Esophagus muscularis mucosa (tissue), 4 donors: ENCODE measurements around the gene GPR37L1. TPM values are rescaled to one million over a fixed set of nuclear protein-coding genes. Genes with fewer than 3 reads are reported as not detected.
A peak's percentile ranks its signal among the peaks of the same experiment; 100 is the strongest.

Experiments used
- DNase-seq: peaks from one replicate; pipeline ENCODE4 v3.0.0-alpha.2; 2017; ENCODE audit errors: extremely low spot score
- H3K27ac ChIP-seq, 4 donors: fragments of 200-600 bp; sonication (generic); replicated peaks in 1 of 4; 1 replicate in 3 of 4; 2 replicates in 1 of 4; pipeline ENCODE4 v1.5.1; 2016 to 2019; ENCODE audit warnings: mild to moderate bottlenecking in 1 of 4
- H3K27me3 ChIP-seq, 4 donors: fragments of 200-600 bp; sonication (generic); one replicate each; pipeline versions ENCODE4 v1.5.1 to v1.6.0; 2016 to 2019
- H3K36me3 ChIP-seq, 4 donors: fragments of 200-600 bp; sonication (generic); one replicate each; pipeline ENCODE4 v1.5.1; 2016 to 2019
- H3K4me1 ChIP-seq, 4 donors: fragments of 200-600 bp; sonication (generic); one replicate each; pipeline ENCODE4 v1.5.1; 2016 to 2019
- H3K4me3 ChIP-seq, 4 donors: fragments of 200-600 bp; sonication (generic); 1 replicate in 2 of 4; 2 replicates in 2 of 4; pipeline ENCODE4 v1.5.1; 2016 to 2019; ENCODE audit warnings: mild to moderate bottlenecking in 4 of 4, moderate library complexity in 1 of 4
- H3K9me3 ChIP-seq, 4 donors: fragments of 200-600 bp; sonication (generic); 1 replicate in 3 of 4; 2 replicates in 1 of 4; pipeline ENCODE4 v1.5.1; 2016 to 2019
- EP300 ChIP-seq: sonication (generic); formaldehyde crosslinking; IDR thresholded peaks from one replicate; pipeline ENCODE4 v1.6.1; 2017; ENCODE audit warnings: antibody characterized with exemption
- POLR2A ChIP-seq: fragments of 450-650 bp; IDR thresholded peaks from one replicate; pipeline ENCODE4 v1.6.1; 2017; ENCODE audit warnings: antibody characterized with exemption, moderate library complexity, mild to moderate bottlenecking, low read depth
- POLR2AphosphoS5 ChIP-seq, 2 donors: sonication (generic); formaldehyde crosslinking; IDR thresholded peaks; one replicate each; pipeline ENCODE4 v1.6.1; 2017; ENCODE audit warnings: antibody characterized with exemption in 2 of 2
- WGBS: methylation state at CpG from one replicate; pipeline ENCODE4 v1.1.5; 2018; 5-methylcytosine and 5-hydroxymethylcytosine counted together
- intact Hi-C: fragments of 100-400 bp; cut with DNase I; formaldehyde crosslinking; loops from one replicate; pipeline ENCODE4 v1.15.1; 2023
- total RNA-seq, 4 donors: library from RNA; depleted of rRNA; stranded (reverse); fragments of >200 nt; gene quantifications; one replicate each; pipeline versions ENCODE4 v1.1.0 to v1.2.1, GENCODE V29; 2016
- TF ChIP-seq, protein P1 (sequence below), 3 experiments: fragments of 200-600 bp in 2 of 3; fragments of 450-650 bp in 1 of 3; sonication (generic) in 2 of 3; IDR thresholded peaks; one replicate each; pipeline ENCODE4 v1.5.1; 2017 to 2019; ENCODE audit warnings: antibody characterized with exemption in 3 of 3, mild to moderate bottlenecking in 2 of 3, moderate library complexity in 1 of 3

The GPR37L1 gene, protein sequence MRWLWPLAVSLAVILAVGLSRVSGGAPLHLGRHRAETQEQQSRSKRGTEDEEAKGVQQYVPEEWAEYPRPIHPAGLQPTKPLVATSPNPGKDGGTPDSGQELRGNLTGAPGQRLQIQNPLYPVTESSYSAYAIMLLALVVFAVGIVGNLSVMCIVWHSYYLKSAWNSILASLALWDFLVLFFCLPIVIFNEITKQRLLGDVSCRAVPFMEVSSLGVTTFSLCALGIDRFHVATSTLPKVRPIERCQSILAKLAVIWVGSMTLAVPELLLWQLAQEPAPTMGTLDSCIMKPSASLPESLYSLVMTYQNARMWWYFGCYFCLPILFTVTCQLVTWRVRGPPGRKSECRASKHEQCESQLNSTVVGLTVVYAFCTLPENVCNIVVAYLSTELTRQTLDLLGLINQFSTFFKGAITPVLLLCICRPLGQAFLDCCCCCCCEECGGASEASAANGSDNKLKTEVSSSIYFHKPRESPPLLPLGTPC
- under 1 TPM in 3 of 4 donors, not detected in 1; 0.17 to 0.69 (median 0.58) TPM for total RNA-seq

GRCh38 chr1:202122639-202123335, at the start of gene GPR37L1:
TSS of gene GPR37L1 (plus strand) at chr1:202122917. CDS start at chr1:202122964, 47 bp downstream.
- intact Hi-C loops: no loop called here
- Histone ChIP-seq H3K4me1 (peaks cover 5 to 13% (median 11%) of the 10 kb centered on the region in 4 donors), H3K27me3 (no peaks in the 10 kb centered on the region), H3K27ac (peak within 1 kb of the TSS in 1 of 4 donors; percentile 10), H3K4me3 (peak within 1 kb of the TSS in 1 of 4 donors; percentile 14), H3K36me3 (no peaks in the 10 kb centered on the region), H3K9me3 (no peaks in the 10 kb centered on the region)
- WGBS: 10% methylated on average over 8 of the region's 19 CpGs
- no peak for DNase-seq
- TF ChIP-seq EP300 (no peak), POLR2AphosphoS5 (IDR thresholded peaks at IDR 0.05) (peak in 1 of 2 donors; percentile 12)
- TF ChIP-seq, protein P1, sequence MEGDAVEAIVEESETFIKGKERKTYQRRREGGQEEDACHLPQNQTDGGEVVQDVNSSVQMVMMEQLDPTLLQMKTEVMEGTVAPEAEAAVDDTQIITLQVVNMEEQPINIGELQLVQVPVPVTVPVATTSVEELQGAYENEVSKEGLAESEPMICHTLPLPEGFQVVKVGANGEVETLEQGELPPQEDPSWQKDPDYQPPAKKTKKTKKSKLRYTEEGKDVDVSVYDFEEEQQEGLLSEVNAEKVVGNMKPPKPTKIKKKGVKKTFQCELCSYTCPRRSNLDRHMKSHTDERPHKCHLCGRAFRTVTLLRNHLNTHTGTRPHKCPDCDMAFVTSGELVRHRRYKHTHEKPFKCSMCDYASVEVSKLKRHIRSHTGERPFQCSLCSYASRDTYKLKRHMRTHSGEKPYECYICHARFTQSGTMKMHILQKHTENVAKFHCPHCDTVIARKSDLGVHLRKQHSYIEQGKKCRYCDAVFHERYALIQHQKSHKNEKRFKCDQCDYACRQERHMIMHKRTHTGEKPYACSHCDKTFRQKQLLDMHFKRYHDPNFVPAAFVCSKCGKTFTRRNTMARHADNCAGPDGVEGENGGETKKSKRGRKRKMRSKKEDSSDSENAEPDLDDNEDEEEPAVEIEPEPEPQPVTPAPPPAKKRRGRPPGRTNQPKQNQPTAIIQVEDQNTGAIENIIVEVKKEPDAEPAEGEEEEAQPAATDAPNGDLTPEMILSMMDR (IDR thresholded peaks at IDR 0.05): peak; percentile 54 to 61 (median 58)

DNA sequence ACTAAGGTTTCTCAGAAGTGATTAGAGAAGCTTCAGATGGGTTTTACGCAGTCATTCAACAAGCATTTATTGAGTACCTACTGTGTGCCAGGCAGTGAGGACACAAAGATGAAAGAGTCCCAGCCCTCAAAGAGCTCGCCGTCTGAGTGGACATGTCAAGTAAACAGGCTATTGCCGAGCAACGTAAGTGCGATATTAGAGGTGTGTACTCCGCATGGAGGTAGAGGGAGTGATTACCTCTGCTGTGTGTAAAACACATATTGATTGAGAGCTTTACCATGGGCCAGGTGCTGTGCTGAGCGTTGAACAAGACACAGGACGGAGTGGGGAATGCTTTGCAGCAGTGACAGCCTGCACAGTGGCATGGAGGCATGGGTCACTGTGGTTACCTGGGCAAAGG, 49.5 kb upstream of the GPR37L1 start:
- Histone ChIP-seq H3K27ac (no peak overlapping the region), H3K27me3 (no peaks in the 10 kb centered on the region), H3K36me3 (no peaks in the 10 kb centered on the region), H3K9me3 (no peaks in the 10 kb centered on the region), H3K4me1 (peaks cover 0 to 4% (median 0%) of the 10 kb centered on the region in 4 donors), H3K4me3 (no peak overlapping the region)
- TF ChIP-seq POLR2AphosphoS5 (IDR thresholded peaks at IDR 0.05): no peak
- intact Hi-C loops: no loop called here
- no peak for DNase-seq
- 98% methylated on average over 9 of the region's 9 CpGs for WGBS

DNA sequence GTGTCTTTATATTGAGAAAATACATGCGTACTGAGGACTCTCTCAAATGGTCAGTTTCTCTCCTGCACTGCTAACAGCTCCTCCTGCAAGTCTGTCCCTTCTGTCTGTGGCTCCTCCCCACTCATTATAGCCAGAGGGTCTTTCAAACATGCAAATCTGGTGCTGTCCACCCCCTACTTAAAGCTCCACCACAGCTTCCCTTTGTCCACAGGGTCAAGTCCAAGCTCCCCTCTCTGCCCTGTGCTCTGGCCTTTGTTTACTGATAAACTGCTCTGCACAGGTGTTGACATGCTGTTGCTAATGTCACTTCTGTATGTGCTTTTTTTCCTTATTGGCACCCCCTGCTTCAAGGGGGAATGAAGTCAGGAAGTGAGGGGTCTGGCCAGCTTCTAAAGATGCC, 47.7 kb upstream of the GPR37L1 start:
- H3K27ac ChIP-seq: no peak overlapping the region
- no peaks in the 10 kb centered on the region for H3K9me3 ChIP-seq
- no peaks in the 10 kb centered on the region for H3K36me3 ChIP-seq
- H3K4me3 ChIP-seq: no peak overlapping the region
- no peak for DNase-seq
- intact Hi-C loops: no loop called here
- H3K4me1 ChIP-seq: peaks cover 0 to 4% (median 0%) of the 10 kb centered on the region in 4 donors
- H3K27me3 ChIP-seq: no peaks in the 10 kb centered on the region
- TF ChIP-seq EP300: no peak
- no peak for TF ChIP-seq POLR2AphosphoS5 (IDR thresholded peaks at IDR 0.05)
- no peak for TF ChIP-seq POLR2A
- 88% methylated on average over 1 of the region's 1 CpG for WGBS

GRCh38 chr1:202075389-202075788, 47.3 kb upstream of the GPR37L1 start:
- Histone ChIP-seq H3K27ac (no peak overlapping the region), H3K9me3 (no peaks in the 10 kb centered on the region), H3K27me3 (no peaks in the 10 kb centered on the region), H3K36me3 (no peaks in the 10 kb centered on the region), H3K4me1 (peaks cover 0 to 4% (median 0%) of the 10 kb centered on the region in 4 donors), H3K4me3 (no peak overlapping the region)
- DNase-seq: no peak
- intact Hi-C loops: no loop called here
- WGBS: 93% methylated on average over 2 of the region's 4 CpGs
- TF ChIP-seq, protein P1 (IDR thresholded peaks at IDR 0.05): no peak
- TF ChIP-seq POLR2AphosphoS5 (IDR thresholded peaks at IDR 0.05): no peak
- no peak for TF ChIP-seq POLR2A

- WGBS: 80% methylated on average over 6 of the region's 6 CpGs
These were observed 46.6 kb upstream of the GPR37L1 start for GRCh38 chr1:202076050-202076511.

More at GRCh38 chr1:202076050-202076511, 46.6 kb upstream of the GPR37L1 start:
- DNase-seq: no peak
- Histone ChIP-seq H3K9me3 (no peaks in the 10 kb centered on the region), H3K27ac (no peak overlapping the region), H3K27me3 (no peaks in the 10 kb centered on the region), H3K36me3 (no peaks in the 10 kb centered on the region), H3K4me1 (peaks cover 0 to 4% (median 0%) of the 10 kb centered on the region in 4 donors), H3K4me3 (no peak overlapping the region)
- TF ChIP-seq POLR2A (no peak), POLR2AphosphoS5 (IDR thresholded peaks at IDR 0.05) (no peak), EP300 (no peak)
- TF ChIP-seq, protein P1 (IDR thresholded peaks at IDR 0.05): no peak
- intact Hi-C loops: no loop called here
